M059J (cell line): ENCODE measurements around the gene SLC10A2. TPM values are rescaled to one million over a fixed set of nuclear protein-coding genes. Genes with fewer than 3 reads are reported as not detected.

Experiments
- total RNA-seq: library from RNA; depleted of rRNA; stranded (reverse); fragments of >200 nt; shearing (Covaris generic); gene quantifications from 2 replicates; pipeline ENCODE4 v1.2.3, GENCODE V29; 2014; rRNA removed

SLC10A2 gene
- total RNA-seq, 1 experiment from 2014 or later: not detected

Other genes with a start within 250 kb of the SLC10A2 start
- gene ERCC5, start 220.4 kb downstream of the SLC10A2 start, total RNA-seq: 33.8 and 39.5 TPM in 2 replicates